ENCODE measurements around the gene ZMAT2.
"Not testable (repeated sequence)": the region's sequence is repeated elsewhere in the genome, so short reads cannot be mapped to it uniquely, and the experiment has no call there.

ZMAT2 gene

DNA sequence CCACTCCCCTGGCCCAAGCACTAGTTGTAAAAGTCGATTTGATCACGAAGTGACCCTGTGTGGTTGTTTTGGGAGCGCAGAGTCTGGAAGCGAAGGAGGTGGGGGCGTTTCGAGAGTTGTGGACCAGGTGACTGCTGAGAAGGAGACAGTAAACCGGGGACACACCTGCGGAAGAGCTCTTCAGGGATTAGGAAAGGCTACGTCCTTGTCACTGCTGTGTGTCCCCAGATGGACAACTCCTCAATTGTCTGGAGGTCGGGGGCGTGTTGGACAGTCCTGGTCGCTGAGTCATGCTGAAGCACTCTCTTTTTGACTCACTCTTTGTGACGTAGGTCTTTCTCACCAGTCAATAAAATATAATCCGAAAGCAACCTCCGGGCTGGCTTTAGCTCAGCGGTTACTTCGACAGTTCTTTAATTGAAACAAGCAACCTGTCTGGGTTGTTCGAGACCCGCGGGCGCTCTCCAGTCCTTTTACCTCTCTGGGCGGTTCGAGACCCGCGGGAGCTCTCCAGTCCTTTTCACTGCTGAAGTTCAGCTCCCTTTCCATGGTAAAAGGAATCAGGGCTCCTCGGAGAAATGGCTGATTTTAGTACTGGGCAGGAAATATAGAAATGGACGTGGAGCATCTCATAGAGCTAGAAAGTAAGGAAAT is 10.8 kb downstream of the ZMAT2 start:
- DNase-seq: peak; percentile 97

DNA sequence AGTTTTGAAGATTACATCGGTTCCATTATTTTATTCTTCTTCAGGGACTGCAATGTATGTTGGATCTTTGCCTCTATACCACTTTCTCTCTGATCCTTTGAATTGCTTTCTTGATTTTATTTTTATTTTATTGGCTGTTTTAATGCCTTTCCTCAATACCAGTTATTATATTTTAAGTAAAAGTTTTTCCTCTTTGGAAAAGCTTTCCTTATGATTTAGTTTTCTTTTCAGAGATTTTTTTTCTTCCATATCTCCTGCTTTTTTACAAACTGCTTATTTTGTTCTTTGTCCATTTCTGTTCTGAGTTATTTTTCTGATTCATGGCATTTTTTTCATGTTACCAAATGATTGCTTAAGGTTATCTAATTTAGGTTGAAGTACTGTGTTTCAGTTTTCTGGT is 11.5 kb downstream of the ZMAT2 start:
- no peak for DNase-seq

DNA sequence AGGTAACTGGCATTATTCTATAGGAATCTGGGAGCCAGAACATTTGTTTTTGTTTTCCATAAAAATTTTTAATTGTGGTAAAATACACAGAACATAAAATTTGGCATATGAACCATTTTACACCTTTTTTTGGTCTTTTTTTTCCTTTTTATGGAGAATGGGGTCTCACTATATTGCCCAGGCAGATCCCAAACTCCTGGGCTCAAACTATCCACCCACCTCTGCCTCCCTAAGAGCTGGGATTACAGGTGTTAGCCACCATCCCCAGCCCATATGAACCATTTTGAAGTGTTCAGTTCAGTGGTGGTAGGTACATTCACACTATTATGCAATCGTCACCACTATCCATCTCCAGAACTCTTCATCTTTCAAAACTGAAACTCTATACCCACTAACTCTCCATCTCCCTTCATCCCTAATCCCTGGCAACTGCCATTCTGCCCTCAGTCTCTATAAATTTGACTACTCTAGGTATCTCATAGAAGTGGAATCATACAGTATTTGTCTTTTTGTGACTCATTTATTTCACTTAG is 13.4 kb downstream of the ZMAT2 start:
- no peak for DNase-seq

DNA sequence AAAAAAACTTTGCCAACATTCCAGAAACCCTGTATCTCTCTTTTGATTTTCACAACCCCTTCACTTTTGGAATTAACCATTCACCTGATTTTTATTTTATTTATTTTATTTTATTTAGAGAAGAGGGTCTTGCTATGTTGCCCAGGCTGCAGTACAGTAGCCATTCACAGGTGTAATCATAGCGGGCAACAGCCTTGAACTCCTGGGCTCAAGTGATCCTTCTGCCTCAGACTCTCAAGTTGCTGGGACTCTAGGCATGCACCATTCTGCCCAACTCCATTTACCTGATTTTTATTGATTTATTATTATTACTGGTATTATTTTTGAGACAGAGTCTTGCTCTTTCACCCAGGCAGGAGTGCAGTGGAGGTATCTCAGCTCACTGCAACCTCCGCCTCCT is 16.0 kb downstream of the ZMAT2 start:
- DNase-seq: not testable (repeated sequence)

DNA sequence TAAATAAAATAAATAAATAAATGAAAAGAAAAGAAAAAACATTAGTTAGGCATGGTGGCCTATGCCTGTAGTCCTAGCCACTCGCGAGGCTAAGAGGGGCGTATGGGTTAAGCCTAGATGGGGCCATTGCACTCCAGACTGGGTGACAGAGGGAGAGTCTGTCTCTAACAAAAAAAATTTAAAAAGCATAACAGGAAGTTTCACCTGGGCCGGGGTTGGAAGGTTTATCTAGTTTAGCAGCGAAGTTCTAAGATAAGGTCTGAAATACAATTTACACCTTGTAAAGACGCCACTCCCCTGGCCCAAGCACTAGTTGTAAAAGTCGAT is 18.0 kb downstream of the ZMAT2 start:
- DNase-seq: no peak

DNA sequence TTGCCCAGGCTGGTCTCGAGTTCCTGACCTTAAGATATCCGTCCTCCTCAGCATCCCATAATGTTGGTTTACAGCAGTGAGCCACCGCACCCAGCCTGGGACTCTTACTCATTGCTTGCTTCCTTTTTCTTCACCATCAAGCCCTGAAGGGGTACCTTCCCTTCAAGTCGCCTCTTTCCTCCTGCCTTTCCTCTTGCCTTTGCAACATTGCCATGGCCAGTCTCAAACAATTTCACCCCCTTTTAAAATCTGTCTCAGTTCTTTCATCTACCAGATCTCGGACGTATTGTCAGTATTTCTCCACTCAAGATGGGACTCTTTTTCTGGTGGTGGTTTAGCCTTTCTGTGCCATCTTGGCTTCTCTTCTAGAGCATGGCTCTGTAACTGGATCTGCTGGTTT is 20.5 kb downstream of the ZMAT2 start:
- DNase-seq: not testable (repeated sequence)

DNA sequence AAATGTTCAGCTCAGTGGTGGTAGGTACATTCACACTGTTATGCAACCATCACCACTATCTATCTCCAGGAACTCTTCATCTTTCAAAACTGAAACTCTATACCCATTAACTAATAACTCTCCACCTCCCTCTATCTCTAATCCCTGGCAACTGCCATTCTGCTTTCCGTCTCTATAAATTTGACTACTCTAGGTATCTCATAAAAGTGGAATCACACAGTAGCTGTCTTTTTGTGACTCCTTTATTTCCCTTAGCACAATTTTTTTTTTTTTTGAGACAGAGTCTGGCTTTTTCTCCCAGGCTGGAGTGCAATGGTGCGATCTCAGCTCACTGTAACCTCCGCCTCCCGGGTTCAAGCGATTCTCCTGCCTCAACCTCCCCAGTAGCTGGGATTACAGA is 21.1 kb downstream of the ZMAT2 start:
- not testable (repeated sequence) for DNase-seq

DNA sequence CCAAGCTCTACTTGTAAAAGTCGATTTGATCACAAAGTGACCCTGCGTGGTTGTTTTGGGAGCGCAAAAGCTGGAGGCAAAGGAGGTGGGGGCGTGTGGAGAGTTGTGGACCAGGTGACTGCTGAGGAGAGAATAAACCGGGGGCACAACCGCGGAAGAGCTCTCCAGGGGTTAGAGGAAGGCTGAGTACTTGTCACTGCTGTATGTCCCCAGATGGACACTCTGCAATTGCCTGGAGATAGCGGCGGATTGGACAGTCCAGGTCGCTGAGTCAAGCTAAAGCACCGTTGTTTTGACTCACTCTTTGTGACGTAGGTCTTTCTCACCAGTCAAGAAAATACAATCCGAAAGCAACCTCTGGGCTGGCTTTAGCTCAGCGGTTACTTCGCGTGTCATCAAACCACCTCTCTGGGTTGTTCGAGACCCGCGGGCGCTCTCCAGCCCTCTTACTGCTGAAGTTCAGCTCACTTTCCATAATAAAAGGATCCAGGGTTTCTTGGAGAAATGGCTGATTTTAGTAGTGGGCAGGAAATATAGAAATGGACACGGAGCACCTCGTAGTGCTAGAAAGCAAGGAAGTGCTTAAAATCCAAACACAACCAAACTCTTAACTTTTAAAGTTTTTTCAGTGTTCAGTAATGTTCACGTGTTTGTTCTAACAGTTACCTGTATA is 25.7 kb downstream of the ZMAT2 start:
- DNase-seq: peak; percentile 79

DNA sequence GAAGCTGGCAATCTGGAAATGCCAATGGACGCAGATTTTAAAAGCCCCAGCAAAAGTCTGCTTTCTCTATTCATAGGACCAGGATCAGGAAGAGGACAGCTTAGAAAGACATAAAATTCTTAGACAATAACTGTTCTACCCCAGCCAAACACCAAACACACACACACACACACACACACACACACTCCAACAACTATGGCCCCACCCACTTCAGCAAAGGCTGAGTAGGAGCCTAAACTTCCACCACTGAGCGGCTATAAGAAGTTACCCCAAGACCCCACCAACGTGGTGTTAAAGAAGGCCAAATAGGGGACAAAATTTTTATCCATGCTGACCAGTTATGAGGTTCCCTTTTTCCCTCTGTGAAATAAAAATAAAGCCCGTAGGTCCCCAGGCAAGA is 32.9 kb downstream of the ZMAT2 start:
- DNase-seq: no peak

DNA sequence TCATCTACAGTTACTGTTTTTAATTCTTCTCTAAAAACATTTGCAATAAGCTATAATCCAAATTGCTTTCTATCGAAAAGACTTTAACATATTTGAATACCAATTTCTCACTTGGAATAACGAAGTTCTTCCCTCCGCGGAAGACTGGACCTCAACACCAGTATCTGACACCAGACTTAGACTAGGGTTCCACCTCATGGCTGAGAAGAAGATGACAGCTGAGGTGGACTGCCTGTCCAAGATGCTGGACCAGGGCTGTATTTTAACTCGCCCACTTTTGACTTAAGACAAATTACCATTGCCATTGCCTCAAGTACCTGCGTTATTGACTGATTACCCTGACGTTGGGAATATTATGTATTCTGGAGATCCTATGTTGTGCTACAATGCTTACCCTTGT is 34.1 kb downstream of the ZMAT2 start:
- DNase-seq: no peak

DNA sequence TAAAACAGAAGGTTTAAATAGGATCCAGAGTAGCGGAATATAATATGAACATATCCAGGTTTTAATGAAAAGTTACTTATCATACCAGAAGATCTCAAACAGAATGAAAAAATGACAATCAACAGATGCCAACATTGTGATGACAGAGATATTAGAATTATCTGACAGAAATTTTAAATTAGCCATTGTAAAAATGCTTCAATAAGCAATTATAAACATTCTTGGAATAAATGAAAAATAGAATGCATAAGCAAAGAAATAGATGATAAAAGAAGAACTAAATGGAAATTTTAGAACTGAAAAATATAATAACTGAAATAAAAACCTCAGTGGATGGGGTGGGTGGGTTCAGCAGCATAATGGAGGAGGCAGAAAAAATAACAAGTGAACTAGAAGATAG is 37.2 kb downstream of the ZMAT2 start:
- no peak for DNase-seq

DNA sequence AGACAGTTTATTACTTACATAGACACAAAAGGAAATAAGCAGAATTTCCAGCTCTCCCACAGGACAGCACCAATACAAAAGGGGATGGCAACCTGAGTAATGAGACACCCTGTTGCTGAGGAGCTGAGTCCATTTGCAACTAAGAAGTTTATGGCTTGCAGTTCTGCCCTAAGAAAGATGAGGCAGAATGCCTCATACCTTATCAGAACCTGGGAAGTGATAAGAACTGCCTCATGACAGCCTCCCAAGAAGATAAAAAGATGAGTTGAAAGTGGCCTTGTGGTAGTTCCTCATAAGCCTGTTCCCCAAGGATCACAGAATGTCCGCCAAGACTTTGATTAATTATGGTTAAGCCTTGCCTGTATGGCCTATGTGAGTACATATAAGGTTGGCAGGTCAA is 41.7 kb downstream of the ZMAT2 start:
- no peak for DNase-seq

DNA sequence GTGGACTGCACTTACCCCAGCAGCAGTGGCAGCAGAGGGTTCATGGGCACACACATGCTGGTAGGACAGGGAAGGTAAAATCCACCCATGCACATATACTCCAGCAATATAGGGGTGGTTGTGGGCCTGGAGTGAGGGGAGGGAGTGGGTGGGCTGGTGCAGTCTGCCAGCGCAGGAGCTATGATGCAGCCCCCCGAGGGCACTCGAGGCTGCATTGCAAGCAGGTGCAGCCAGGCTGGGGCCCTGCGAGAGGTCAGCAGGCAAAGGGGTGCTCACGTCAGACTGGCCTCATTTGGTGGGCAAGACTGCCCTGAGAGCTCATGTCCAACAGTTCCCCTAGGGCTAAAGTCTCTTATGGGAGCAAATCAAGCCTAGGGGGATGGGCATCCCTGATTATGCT is 53.3 kb downstream of the ZMAT2 start:
- no peak for DNase-seq
